PC-9 (cell line): ENCODE results near the gene LCTL. TPM values are rescaled to one million over a fixed set of nuclear protein-coding genes. Genes with fewer than 3 reads are reported as not detected.
"Not testable (repeated sequence)": the region's sequence is repeated elsewhere in the genome, so short reads cannot be mapped to it uniquely, and the experiment has no call there.

Experiments used
- BruUV-seq: library from RNA; stranded (reverse); fragments of 400-500 nt; replicated peaks from 2 replicates; lab custom pipeline; 2021; lab: Mats Ljungman, UMichigan
- CTCF ChIA-PET: fragments of 300-600 bp; sonication (Branson Sonifier 250); formaldehyde crosslinking; loops from one replicate; lab custom pipeline; 2022; ENCODE audit warnings: antibody characterized with exemption; lab: Charles Lee
- POLR2A ChIA-PET: fragments of 300-600 bp; sonication (Branson Sonifier 250); formaldehyde crosslinking; loops from one replicate; lab custom pipeline; 2022; ENCODE audit warnings: antibody characterized with exemption; ENCODE audit not compliant: unreplicated experiment; lab: Charles Lee
- DNase-seq, 2 experiments: peaks; one replicate each; pipeline versions ENCODE4 v3.0.0 to v3.0.0-alpha.2; 2015 to 2022; ENCODE audit warnings: mixed read lengths in 1 of 2
- H2AFZ ChIP-seq: fragments of 200-600 bp; sonication (generic); 2 replicates; pipeline ENCODE4 v1.8.1; 2017; ENCODE audit warnings: antibody characterized with exemption
- H3F3A ChIP-seq: fragments of 200-600 bp; sonication (generic); 2 replicates; pipeline ENCODE4 v1.8.1; 2017; ENCODE audit warnings: antibody characterized with exemption, mild to moderate bottlenecking, low read depth; ENCODE audit not compliant: insufficient read depth
- H3K27ac ChIP-seq: fragments of 200-600 bp; sonication (generic); 2 replicates; pipeline ENCODE4 v1.6.1; 2016; ENCODE audit warnings: mixed run types
- H3K27me3 ChIP-seq: fragments of 200-600 bp; sonication (generic); 2 replicates; pipeline ENCODE4 v1.6.1; 2016; ENCODE audit warnings: low read depth, mixed run types; ENCODE audit not compliant: insufficient read depth
- H3K36me3 ChIP-seq: fragments of 200-600 bp; sonication (generic); 2 replicates; pipeline ENCODE4 v1.6.1; 2016; ENCODE audit warnings: low read depth, mixed run types
- H3K4me1 ChIP-seq: fragments of 200-600 bp; sonication (generic); replicated peaks from 2 replicates; pipeline ENCODE4 v1.6.1; 2016; ENCODE audit warnings: mixed run types; ENCODE audit not compliant: insufficient read depth
- H3K4me2 ChIP-seq: fragments of 200-600 bp; sonication (generic); 2 replicates; pipeline ENCODE4 v1.6.1; 2017; ENCODE audit warnings: mixed run types
- H3K4me3 ChIP-seq: fragments of 200-600 bp; sonication (generic); 2 replicates; pipeline ENCODE4 v1.6.1; 2016; ENCODE audit warnings: mixed run types
- H3K79me2 ChIP-seq: fragments of 200-600 bp; sonication (generic); 2 replicates; pipeline ENCODE4 v1.6.1; 2017; ENCODE audit warnings: low read depth, mixed run types
- H3K9me2 ChIP-seq: fragments of 200-600 bp; sonication (generic); 2 replicates; pipeline ENCODE4 v1.8.1; 2017; ENCODE audit warnings: mild to moderate bottlenecking; ENCODE audit not compliant: insufficient read depth
- H3K9me3 ChIP-seq: fragments of 200-600 bp; sonication (generic); 2 replicates; pipeline ENCODE4 v1.8.1; 2016; ENCODE audit warnings: low read depth; ENCODE audit not compliant: insufficient read depth
- H4K20me1 ChIP-seq: fragments of 200-600 bp; sonication (generic); 2 replicates; pipeline ENCODE4 v1.8.1; 2017; ENCODE audit not compliant: insufficient read depth
- CTCF ChIP-seq: fragments of 200-600 bp; sonication (generic); conservative IDR thresholded peaks from 2 replicates; pipeline ENCODE4 v1.6.1; 2017; ENCODE audit warnings: mixed run types, antibody characterized with exemption, mild to moderate bottlenecking, moderate library complexity
- EZH2 ChIP-seq: fragments of 200-600 bp; sonication (generic); IDR thresholded peaks from 2 replicates; pipeline ENCODE4 v1.8.0; 2017; ENCODE audit warnings: antibody characterized with exemption, low read depth
- intact Hi-C: fragments of 100-400 bp; cut with micrococcal nuclease; formaldehyde crosslinking; loops from one replicate; pipeline ENCODE4 v1.10.0; 2022; ENCODE audit not compliant: unreplicated experiment
- total RNA-seq: library from RNA; stranded (reverse); gene quantifications from 2 replicates; pipeline ENCODE4 v1.2.3, GENCODE V29; 2021

LCTL gene
- total RNA-seq, 1 experiment from 2014 or later = not detected

DNA sequence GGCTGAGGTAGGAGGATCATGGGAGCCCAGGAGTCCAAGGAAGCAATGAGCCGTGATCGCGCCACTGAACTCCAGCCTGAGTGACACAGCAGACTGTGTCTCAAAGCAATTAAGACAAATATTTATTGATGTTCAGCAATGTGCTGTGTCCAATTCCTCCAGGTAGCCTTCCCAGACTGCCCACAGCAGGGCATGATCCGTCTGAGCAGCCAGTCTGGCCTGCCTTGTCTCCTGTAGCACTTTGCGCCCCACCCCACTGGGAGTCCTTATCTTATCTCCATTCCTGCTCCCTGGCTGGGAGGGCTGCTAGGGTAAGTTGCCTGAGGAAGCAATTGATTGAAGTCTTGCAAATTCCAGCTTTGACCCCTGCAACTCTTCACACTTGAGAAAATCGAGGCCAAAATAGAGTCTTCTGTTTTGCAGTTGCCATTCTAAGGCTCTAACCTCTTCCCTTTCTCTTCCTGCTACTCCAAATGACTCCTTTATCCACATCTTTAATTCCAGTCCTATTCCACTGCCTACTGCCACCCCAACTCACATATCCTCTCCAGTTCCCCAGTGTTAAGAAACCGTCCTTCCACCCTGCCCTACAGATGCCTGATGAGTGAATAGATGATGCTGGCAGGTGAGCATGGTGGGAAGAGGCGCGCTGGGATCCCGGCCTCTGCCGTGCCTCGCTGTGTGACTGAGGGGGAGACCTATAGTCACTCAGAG lies 26.9 kb upstream of the LCTL start:
- BruUV-seq = no TSS peak
- Histone ChIP-seq H3K36me3 (no peaks in the 10 kb centered on the region), H2AFZ (no peak overlapping the region), H3F3A (no peaks in the 10 kb centered on the region), H3K79me2 (no peaks in the 10 kb centered on the region), H4K20me1 (no peaks in the 10 kb centered on the region), H3K27ac (no peak overlapping the region), H3K9me3 (no peaks in the 10 kb centered on the region), H3K27me3 (no peaks in the 10 kb centered on the region), H3K9me2 (no peaks in the 10 kb centered on the region), H3K4me2 (no peak overlapping the region), H3K4me1 (no peaks in the 10 kb centered on the region), H3K4me3 (no peak overlapping the region)
- ChIA-PET CTCF (no interaction called here), POLR2A (no interaction called here)
- TF ChIP-seq EZH2 (no peak), CTCF (no peak)
- intact Hi-C loops = no loop called here
- DNase-seq = no peak

- H3K4me3 ChIP-seq = no peak overlapping the region
- no peak overlapping the region for H2AFZ ChIP-seq
- no peaks in the 10 kb centered on the region for H3K4me1 ChIP-seq
- H3K9me3 ChIP-seq = no peaks in the 10 kb centered on the region
- no peaks in the 10 kb centered on the region for H3K27me3 ChIP-seq
- no TSS peak for BruUV-seq
- H3K4me2 ChIP-seq = no peak overlapping the region
- intact Hi-C loops = no loop called here
- no peaks in the 10 kb centered on the region for H3K79me2 ChIP-seq
- TF ChIP-seq CTCF = no peak
- no peak for TF ChIP-seq EZH2
- no peaks in the 10 kb centered on the region for H3K9me2 ChIP-seq
- H3F3A ChIP-seq = no peaks in the 10 kb centered on the region
- no peak for DNase-seq
- ChIA-PET CTCF (interaction anchor here (0.6 kb wide), 2 partner anchors 303 to 710 kb away, joined by 3 to 5 read pairs; no protein-coding TSS in a partner anchor), POLR2A (no interaction called here)
- H3K36me3 ChIP-seq = no peaks in the 10 kb centered on the region
- H4K20me1 ChIP-seq = no peaks in the 10 kb centered on the region
- H3K27ac ChIP-seq = no peak overlapping the region
Observed at GRCh38 chr15:66591322-66591862, 25.6 kb upstream of the LCTL start.

- Histone ChIP-seq H3K4me3 (no peak overlapping the region), H3K27me3 (no peaks in the 10 kb centered on the region), H2AFZ (no peak overlapping the region), H3K4me2 (no peak overlapping the region), H3K9me3 (no peaks in the 10 kb centered on the region), H3K79me2 (no peaks in the 10 kb centered on the region), H3K9me2 (no peaks in the 10 kb centered on the region), H3F3A (no peaks in the 10 kb centered on the region), H3K36me3 (no peaks in the 10 kb centered on the region), H4K20me1 (no peaks in the 10 kb centered on the region), H3K27ac (no peak overlapping the region), H3K4me1 (no peaks in the 10 kb centered on the region)
- intact Hi-C loops = no loop called here
- BruUV-seq = no TSS peak
- no peak for DNase-seq
- POLR2A ChIA-PET = interaction anchor here (0.6 to 0.7 kb wide), 3 partner anchors 29 to 1304 kb away, joined by 4 to 5 read pairs (median 4); partner anchors contain the start of gene PARP16
- CTCF ChIA-PET = no interaction called here
- no peak for TF ChIP-seq EZH2
- no peak for TF ChIP-seq CTCF
Observed at GRCh38 chr15:66590435-66590834, 24.6 kb upstream of the LCTL start.

DNA sequence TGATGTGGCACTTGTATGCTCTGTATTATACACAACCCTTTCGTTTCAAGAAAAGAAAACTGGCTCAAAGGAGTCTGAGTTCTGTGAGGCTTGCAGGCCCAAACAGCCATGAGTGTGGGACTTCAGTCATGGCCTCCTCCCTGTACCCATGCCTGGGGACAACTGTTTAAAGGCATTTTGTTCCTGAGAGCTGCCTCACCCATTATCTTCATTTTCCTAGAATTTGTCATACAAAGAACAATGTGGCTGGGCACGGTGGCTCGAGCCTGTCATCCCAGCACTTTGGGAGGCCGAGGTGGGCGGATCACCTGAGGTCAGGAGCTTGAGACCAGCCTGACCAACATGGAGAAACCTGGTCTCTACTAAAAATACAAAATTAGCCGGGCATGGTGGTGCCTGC lies 23.6 kb upstream of the LCTL start:
- POLR2A ChIA-PET, H4K20me1 ChIP-seq, H3K9me2 ChIP-seq, H2AFZ ChIP-seq, intact Hi-C loops, H3F3A ChIP-seq, H3K9me3 ChIP-seq, H3K4me2 ChIP-seq, H3K27me3 ChIP-seq, H3K79me2 ChIP-seq, DNase-seq, H3K36me3 ChIP-seq, H3K27ac ChIP-seq, BruUV-seq, H3K4me3 ChIP-seq, H3K4me1 ChIP-seq, CTCF ChIA-PET: not testable (repeated sequence)
